Neural progenitor cell (in vitro differentiated cells): ENCODE data around the gene SLC25A52. TPM values are rescaled to one million over a fixed set of nuclear protein-coding genes. Genes with fewer than 3 reads are reported as not detected.
A peak's percentile ranks its signal among the peaks of the same experiment; 100 is the strongest.
"Not testable (repeated sequence)": the region's sequence is repeated elsewhere in the genome, so short reads cannot be mapped to it uniquely, and the experiment has no call there.

ENCODE experiments used
- DNase-seq: peaks from one replicate; pipeline ENCODE4 v3.0.0-alpha.2; 2016; ENCODE audit warnings: low spot score
- H2AFZ ChIP-seq: fragments of 200-600 bp; sonication (generic); replicated peaks from 2 replicates; pipeline ENCODE4 v1.6.1; 2016; ENCODE audit warnings: antibody characterized with exemption
- H3F3A ChIP-seq: fragments of 200-600 bp; sonication (generic); 2 replicates; pipeline ENCODE4 v1.6.1; 2016; ENCODE audit warnings: antibody characterized with exemption, low read depth
- H3K27ac ChIP-seq: fragments of 200-600 bp; sonication (generic); 2 replicates; pipeline ENCODE4 v1.5.1; 2016; ENCODE audit warnings: mild to moderate bottlenecking
- H3K27me3 ChIP-seq: fragments of 200-600 bp; sonication (generic); 2 replicates; pipeline ENCODE4 v1.6.1; 2016; ENCODE audit warnings: mild to moderate bottlenecking, moderate library complexity
- H3K36me3 ChIP-seq: fragments of 200-600 bp; sonication (generic); 2 replicates; pipeline ENCODE4 v1.5.1; 2016
- H3K4me1 ChIP-seq: fragments of 200-600 bp; sonication (generic); 2 replicates; pipeline ENCODE4 v1.6.1; 2016; ENCODE audit warnings: mixed run types
- H3K4me2 ChIP-seq: fragments of 200-600 bp; sonication (generic); 2 replicates; pipeline ENCODE4 v1.6.1; 2016
- H3K4me3 ChIP-seq: fragments of 200-600 bp; sonication (generic); 2 replicates; pipeline ENCODE4 v1.5.1; 2016
- H3K79me2 ChIP-seq: fragments of 200-600 bp; sonication (generic); 2 replicates; pipeline ENCODE4 v1.6.1; 2016; ENCODE audit warnings: low read depth
- H3K9ac ChIP-seq: fragments of 200-600 bp; sonication (generic); 2 replicates; pipeline ENCODE4 v1.6.1; 2016
- H3K9me3 ChIP-seq: fragments of 200-600 bp; sonication (generic); 2 replicates; pipeline ENCODE4 v1.5.1; 2016; ENCODE audit warnings: low read depth
- H4K20me1 ChIP-seq: fragments of 200-600 bp; sonication (generic); 2 replicates; pipeline ENCODE4 v1.6.1; 2016; ENCODE audit warnings: low read depth
- H3K27ac Mint-ChIP-seq: 3 replicates; pipeline ENCODE4 v1.8.0; 2021; ENCODE audit warnings: mixed read lengths
- H3K27me3 Mint-ChIP-seq: 2 replicates; pipeline ENCODE4 v1.8.0; 2022; ENCODE audit warnings: low read depth, mild to moderate bottlenecking, inconsistent platforms, moderate library complexity, mixed read lengths; ENCODE audit not compliant: insufficient read depth
- H3K36me3 Mint-ChIP-seq: 3 replicates; pipeline ENCODE4 v1.8.0; 2021; ENCODE audit warnings: mixed read lengths
- H3K4me1 Mint-ChIP-seq: 3 replicates; pipeline ENCODE4 v1.8.0; 2021; ENCODE audit warnings: mixed read lengths
- H3K4me3 Mint-ChIP-seq: 3 replicates; pipeline ENCODE4 v1.8.0; 2021; ENCODE audit warnings: mild to moderate bottlenecking, moderate library complexity, mixed read lengths
- H3K9me3 Mint-ChIP-seq: 3 replicates; pipeline ENCODE4 v1.8.0; 2020; ENCODE audit warnings: mixed read lengths
- CTCF ChIP-seq: fragments of 200-600 bp; sonication (generic); IDR thresholded peaks from 2 replicates; pipeline ENCODE4 v1.5.1; 2017; ENCODE audit warnings: antibody characterized with exemption, mild to moderate bottlenecking
- EZH2 ChIP-seq: fragments of 200-600 bp; sonication (generic); IDR thresholded peaks from 2 replicates; pipeline ENCODE4 v1.6.1; 2017; ENCODE audit warnings: antibody characterized with exemption, mild to moderate bottlenecking, moderate library complexity
- EZH2phosphoT487 ChIP-seq: fragments of 200-600 bp; sonication (generic); IDR thresholded peaks from 2 replicates; pipeline ENCODE4 v1.6.1; 2017; ENCODE audit warnings: antibody characterized with exemption
- total RNA-seq: library from RNA; depleted of rRNA; stranded (reverse); fragments of >200 nt; gene quantifications from 2 replicates; pipeline ENCODE4 v1.2.3, GENCODE V29; 2015; ENCODE audit warnings: low replicate concordance

SLC25A52 gene
- total RNA-seq, 1 donor from 2014 or later = not detected

GRCh38 chr18:31736630-31737029 lies 24.1 kb downstream of the SLC25A52 start:
- no peaks in the 10 kb centered on the region for H3K36me3 ChIP-seq
- H2AFZ ChIP-seq = no peak overlapping the region
- H3K9me3 ChIP-seq = no peaks in the 10 kb centered on the region
- no peaks in the 10 kb centered on the region for H3K4me1 Mint-ChIP-seq
- H3F3A ChIP-seq = no peaks in the 10 kb centered on the region
- DNase-seq = no peak
- no peak for TF ChIP-seq EZH2
- no peak for TF ChIP-seq EZH2phosphoT487
- no peak overlapping the region for H3K27ac Mint-ChIP-seq
- no peak overlapping the region for H3K4me3 Mint-ChIP-seq
- H3K9ac ChIP-seq = no peak overlapping the region
- peaks cover 2% of the 10 kb centered on the region for H3K27me3 Mint-ChIP-seq
- H3K4me1 ChIP-seq = no peaks in the 10 kb centered on the region
- H3K79me2 ChIP-seq = no peaks in the 10 kb centered on the region
- H3K4me2 ChIP-seq = no peak overlapping the region
- no peaks in the 10 kb centered on the region for H3K36me3 Mint-ChIP-seq
- H3K4me3 ChIP-seq = no peak overlapping the region
- H3K27ac ChIP-seq = no peak overlapping the region
- H3K9me3 Mint-ChIP-seq = peaks cover 7% of the 10 kb centered on the region
- no peaks in the 10 kb centered on the region for H4K20me1 ChIP-seq
- no peaks in the 10 kb centered on the region for H3K27me3 ChIP-seq

GRCh38 chr18:31731628-31732027 lies 29.1 kb downstream of the SLC25A52 start:
- H3F3A ChIP-seq = no peaks in the 10 kb centered on the region
- Mint-ChIP-seq H3K4me3 (no peak overlapping the region), H3K36me3 (no peaks in the 10 kb centered on the region), H3K4me1 (no peaks in the 10 kb centered on the region), H3K9me3 (no peaks in the 10 kb centered on the region), H3K27me3 (no peaks in the 10 kb centered on the region), H3K27ac (no peak overlapping the region)
- no peaks in the 10 kb centered on the region for H4K20me1 ChIP-seq
- no peak overlapping the region for H3K9ac ChIP-seq
- no peaks in the 10 kb centered on the region for H3K4me1 ChIP-seq
- no peak for TF ChIP-seq EZH2
- TF ChIP-seq EZH2phosphoT487 = no peak
- no peak for TF ChIP-seq CTCF
- H3K4me3 ChIP-seq = no peak overlapping the region
- no peak overlapping the region for H3K4me2 ChIP-seq
- H3K27ac ChIP-seq = no peak overlapping the region
- H3K27me3 ChIP-seq = no peaks in the 10 kb centered on the region
- no peak for DNase-seq
- H3K79me2 ChIP-seq = no peaks in the 10 kb centered on the region
- peak overlapping the region; percentile 38 for H2AFZ ChIP-seq
- H3K36me3 ChIP-seq = no peaks in the 10 kb centered on the region
- no peaks in the 10 kb centered on the region for H3K9me3 ChIP-seq

- H3K4me3 Mint-ChIP-seq = not testable (repeated sequence)
These were observed 31.5 kb downstream of the SLC25A52 start for GRCh38 chr18:31729196-31729595.

GRCh38 chr18:31723990-31724711 lies 36.5 kb downstream of the SLC25A52 start:
- Mint-ChIP-seq H3K4me1 (no peaks in the 10 kb centered on the region), H3K4me3 (no peak overlapping the region), H3K27ac (no peak overlapping the region), H3K27me3 (peaks cover 2% of the 10 kb centered on the region), H3K36me3 (no peaks in the 10 kb centered on the region), H3K9me3 (peaks cover 7% of the 10 kb centered on the region)
- no peaks in the 10 kb centered on the region for H3K36me3 ChIP-seq
- TF ChIP-seq EZH2 (no peak), EZH2phosphoT487 (no peak), CTCF (no peak)
- no peak overlapping the region for H3K27ac ChIP-seq
- H3K4me3 ChIP-seq = no peak overlapping the region
- H2AFZ ChIP-seq = no peak overlapping the region
- no peaks in the 10 kb centered on the region for H4K20me1 ChIP-seq
- H3F3A ChIP-seq = no peaks in the 10 kb centered on the region
- no peak overlapping the region for H3K4me2 ChIP-seq
- H3K79me2 ChIP-seq = no peaks in the 10 kb centered on the region
- H3K9ac ChIP-seq = no peak overlapping the region
- H3K9me3 ChIP-seq = no peaks in the 10 kb centered on the region
- no peaks in the 10 kb centered on the region for H3K27me3 ChIP-seq
- H3K4me1 ChIP-seq = no peaks in the 10 kb centered on the region
- DNase-seq = no peak

More at GRCh38 chr18:31729196-31729595, 31.5 kb downstream of the SLC25A52 start:
- H2AFZ ChIP-seq, H3K27ac ChIP-seq, H3K9me3 Mint-ChIP-seq, H3F3A ChIP-seq, H3K27ac Mint-ChIP-seq, H3K36me3 Mint-ChIP-seq, H4K20me1 ChIP-seq, H3K4me2 ChIP-seq, H3K36me3 ChIP-seq, H3K9me3 ChIP-seq, H3K27me3 Mint-ChIP-seq, H3K4me1 Mint-ChIP-seq, H3K27me3 ChIP-seq, H3K4me1 ChIP-seq, H3K79me2 ChIP-seq, H3K9ac ChIP-seq, H3K4me3 ChIP-seq, DNase-seq: not testable (repeated sequence)
